Activated naive CD4-positive, alpha-beta T cell treated with anti-CD3 and anti-CD28 coated beads, Interleukin-2, amount 50 U/mL, for 72 hours (primary cell): ENCODE measurements around the gene XKR8. TPM values are rescaled to one million over a fixed set of nuclear protein-coding genes. Genes with fewer than 3 reads are reported as not detected.
"Not testable (repeated sequence)": the region's sequence is repeated elsewhere in the genome, so short reads cannot be mapped to it uniquely, and the experiment has no call there.

Experiments used
- ATAC-seq, 2 donors: fragments of 150-1000 bp; cut with Tn5 transposase; 2 replicates each; pipeline ENCODE4 v1.10.0; 2021; ENCODE audit warnings: mild to moderate bottlenecking in 2 of 2, moderate library complexity in 2 of 2
- DNase-seq, 2 donors: peaks; one replicate each; pipeline ENCODE4 v3.0.0; 2021 to 2022; ENCODE audit warnings: low spot score in 2 of 2
- H3K27ac Mint-ChIP-seq, 2 donors: one replicate each; pipeline ENCODE4 v1.8.0; 2022; ENCODE audit warnings: mild to moderate bottlenecking in 2 of 2, mixed read lengths in 2 of 2
- H3K36me3 Mint-ChIP-seq, 2 donors: one replicate each; pipeline ENCODE4 v1.8.0; 2022; ENCODE audit warnings: mixed read lengths in 2 of 2
- H3K9me3 Mint-ChIP-seq, 2 donors: one replicate each; pipeline ENCODE4 v1.8.0; 2022; ENCODE audit warnings: mixed read lengths in 2 of 2
- total RNA-seq, 2 donors: library from RNA; stranded (reverse); gene quantifications; one replicate each; pipeline ENCODE4 v1.2.3, GENCODE V29; 2022

The XKR8 gene
- total RNA-seq, 2 donors from 2014 or later: 4.6 to 4.7 TPM

- no peak overlapping the region for H3K27ac Mint-ChIP-seq
- no peak for ATAC-seq
- H3K36me3 Mint-ChIP-seq: no peaks in the 10 kb centered on the region
- DNase-seq: peak in 1 of 2 donors; percentile 11
- no peaks in the 10 kb centered on the region for H3K9me3 Mint-ChIP-seq
Measured at GRCh38 chr1:27970401-27970800, 10.6 kb downstream of the XKR8 start.

DNA sequence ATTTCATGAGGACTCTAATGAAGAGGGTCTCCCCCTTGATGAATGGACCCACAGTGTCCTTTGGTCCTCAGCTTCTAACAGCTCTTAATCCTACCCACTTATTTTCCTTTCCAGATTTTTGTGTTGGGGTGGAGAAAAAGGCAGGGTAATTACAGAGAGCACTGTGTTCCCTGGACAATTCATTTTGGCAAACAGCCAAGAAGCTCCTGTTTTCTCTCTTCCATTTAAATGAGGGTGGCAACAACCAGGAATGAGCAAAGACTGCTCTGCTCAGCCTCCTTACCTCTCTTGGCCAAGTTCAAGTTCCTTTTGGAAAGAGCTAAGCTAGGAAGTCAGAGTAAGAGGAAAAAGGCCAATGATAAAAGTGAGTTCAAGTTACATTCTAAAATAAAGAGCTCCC lies 11.9 kb downstream of the XKR8 start:
- ATAC-seq (no peak), DNase-seq (no peak)
- H3K36me3 Mint-ChIP-seq: no peaks in the 10 kb centered on the region
- no peak overlapping the region for H3K27ac Mint-ChIP-seq
- no peaks in the 10 kb centered on the region for H3K9me3 Mint-ChIP-seq

GRCh38 chr1:27972141-27972540 lies 12.4 kb downstream of the XKR8 start:
- H3K36me3 Mint-ChIP-seq: peaks cover 0 to 3% of the 10 kb centered on the region in 2 donors
- ATAC-seq (no peak), DNase-seq (peak in 1 of 2 donors; percentile 13)
- no peaks in the 10 kb centered on the region for H3K9me3 Mint-ChIP-seq
- H3K27ac Mint-ChIP-seq: no peak overlapping the region

GRCh38 chr1:27973771-27974416 lies 14.1 kb downstream of the XKR8 start:
- Mint-ChIP-seq H3K9me3 (no peaks in the 10 kb centered on the region), H3K36me3 (peaks cover 0 to 5% of the 10 kb centered on the region in 2 donors), H3K27ac (peak overlapping the region in 1 of 2 donors; percentile 23)
- DNase-seq (no peak), ATAC-seq (no peak)

GRCh38 chr1:27974417-27974781 lies 14.6 kb downstream of the XKR8 start:
- Mint-ChIP-seq H3K36me3 (peaks cover 0 to 5% of the 10 kb centered on the region in 2 donors), H3K9me3 (no peaks in the 10 kb centered on the region), H3K27ac (peak overlapping the region in 1 of 2 donors; percentile 23)
- ATAC-seq (no peak), DNase-seq (no peak)

DNA sequence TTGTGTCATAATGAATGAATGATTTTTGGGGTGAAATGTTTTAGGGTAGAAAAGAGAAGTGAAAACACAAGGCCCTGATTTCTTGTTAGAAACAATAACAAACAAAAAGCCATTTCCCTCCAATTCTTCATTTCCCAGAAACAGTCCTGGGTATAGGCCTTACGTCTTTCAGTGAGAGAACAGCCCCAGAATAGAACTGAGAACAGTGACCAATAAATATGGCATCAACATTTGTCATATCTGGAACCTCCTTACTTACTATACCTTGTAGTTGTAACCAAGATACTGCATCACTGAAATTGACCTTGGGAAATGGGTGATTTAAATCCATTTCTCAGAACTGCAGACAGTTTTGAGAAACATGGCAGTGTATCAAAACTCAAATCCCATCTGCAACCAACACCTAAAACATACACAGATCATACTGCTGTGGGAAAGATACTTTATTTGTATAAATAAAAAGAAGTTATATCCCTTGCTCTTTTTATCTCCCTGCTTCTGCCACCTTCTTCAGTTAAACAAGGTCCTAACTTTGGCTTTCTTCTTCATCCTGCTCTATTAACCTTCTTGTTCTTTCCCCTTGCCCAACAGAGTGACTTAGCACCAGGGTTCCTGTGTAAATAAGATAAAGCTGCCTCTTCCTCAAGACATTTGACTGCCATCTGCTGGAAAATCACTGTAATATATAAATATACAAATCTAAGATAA lies 19.5 kb downstream of the XKR8 start:
- peak; percentile 73 to 95 for ATAC-seq
- Mint-ChIP-seq H3K36me3 (peaks cover 0 to 5% of the 10 kb centered on the region in 2 donors), H3K9me3 (no peaks in the 10 kb centered on the region), H3K27ac (peak overlapping the region in 1 of 2 donors; percentile 65)
- no peak for DNase-seq

GRCh38 chr1:27979859-27980201 lies 20.1 kb downstream of the XKR8 start:
- ATAC-seq: peak; percentile 3 to 18
- peaks cover 0 to 5% of the 10 kb centered on the region in 2 donors for H3K36me3 Mint-ChIP-seq
- no peak for DNase-seq
- no peaks in the 10 kb centered on the region for H3K9me3 Mint-ChIP-seq
- no peak overlapping the region for H3K27ac Mint-ChIP-seq

DNA sequence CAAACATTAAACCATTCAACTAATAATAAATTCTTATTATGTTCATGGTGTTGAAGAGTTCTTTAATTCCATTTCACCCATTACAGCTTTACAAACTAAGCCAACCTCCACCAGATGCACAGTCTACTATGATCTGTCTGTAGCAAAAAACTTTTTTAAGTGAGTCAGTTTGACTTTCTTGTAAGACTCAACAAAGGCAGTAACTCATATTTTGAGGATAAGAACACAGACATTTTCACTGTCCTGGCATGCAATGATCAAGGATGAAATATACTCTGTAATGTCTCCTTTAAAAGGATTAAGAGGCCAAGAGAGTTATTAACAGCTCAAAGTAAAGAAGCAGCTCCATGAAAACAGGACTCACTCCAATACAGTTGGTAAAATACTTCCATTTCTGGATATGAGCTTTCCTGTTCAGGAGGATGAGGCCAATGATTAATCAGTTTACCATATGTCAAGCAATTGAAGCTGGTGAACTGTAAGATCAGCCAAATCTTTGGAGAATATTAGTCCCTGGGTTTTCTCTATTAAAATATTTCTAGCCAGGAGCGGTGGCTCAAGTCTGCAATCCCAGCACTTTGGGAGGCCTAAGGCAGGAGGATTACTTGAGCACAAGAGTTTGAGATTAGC lies 20.6 kb downstream of the XKR8 start:
- Mint-ChIP-seq H3K36me3 (peaks cover 0 to 5% of the 10 kb centered on the region in 2 donors), H3K27ac (peak overlapping the region; percentile 37 to 53), H3K9me3 (no peaks in the 10 kb centered on the region)
- DNase-seq (no peak), ATAC-seq (no peak)

DNA sequence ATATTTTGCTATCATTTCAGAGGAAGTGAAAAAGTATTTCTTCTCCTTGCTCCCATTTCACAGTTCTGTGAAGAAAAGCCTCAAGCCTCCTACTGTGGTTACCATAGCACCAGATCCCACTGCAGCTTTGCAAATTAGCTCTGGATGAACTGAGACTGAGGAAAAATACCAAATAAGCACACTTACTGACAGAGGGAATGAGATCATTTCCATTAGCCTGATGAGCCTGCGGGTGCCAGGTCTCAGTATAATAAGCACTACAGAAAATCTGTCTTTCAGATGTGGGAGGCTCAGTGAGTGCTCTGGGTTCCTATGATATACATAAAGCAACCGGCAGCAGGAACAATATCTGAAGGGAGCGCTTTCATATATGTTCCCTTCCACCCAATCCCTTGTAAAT lies 21.4 kb downstream of the XKR8 start:
- ATAC-seq: no peak
- Mint-ChIP-seq H3K36me3 (peaks cover 0 to 5% of the 10 kb centered on the region in 2 donors), H3K27ac (peak overlapping the region in 1 of 2 donors; percentile 37), H3K9me3 (no peaks in the 10 kb centered on the region)
- DNase-seq: no peak

DNA sequence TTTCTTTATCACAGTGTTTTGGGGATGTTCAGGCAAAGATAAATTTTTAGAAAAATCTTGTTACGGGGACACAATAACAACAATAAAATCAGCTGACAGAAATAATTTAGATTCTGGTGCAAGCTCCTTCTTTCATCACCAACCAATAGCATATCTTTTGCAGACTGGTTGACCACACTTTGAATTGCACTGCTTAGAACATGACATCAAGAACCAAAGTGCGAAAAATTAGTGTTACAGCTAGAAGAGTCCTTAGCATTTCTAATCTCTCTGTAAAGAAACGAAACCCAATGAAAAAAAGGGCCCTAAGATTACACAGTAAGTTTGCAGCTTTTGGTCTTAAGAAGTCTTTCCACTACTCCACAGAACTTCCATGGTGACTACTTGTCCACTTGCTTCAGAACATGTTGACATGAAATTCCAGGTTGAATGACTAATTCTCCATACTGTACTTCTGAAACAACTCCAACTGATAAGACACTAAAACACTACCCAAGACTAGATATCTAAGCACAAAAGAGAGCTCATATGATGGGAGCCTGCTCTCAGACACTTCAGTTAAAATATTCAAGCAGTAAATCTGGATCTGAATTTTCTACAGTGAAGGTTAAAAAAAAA lies 31.3 kb downstream of the XKR8 start:
- H3K36me3 Mint-ChIP-seq: peaks cover 18% of the 10 kb centered on the region in 2 donors
- H3K27ac Mint-ChIP-seq: peak overlapping the region in 1 of 2 donors; percentile 69

DNA sequence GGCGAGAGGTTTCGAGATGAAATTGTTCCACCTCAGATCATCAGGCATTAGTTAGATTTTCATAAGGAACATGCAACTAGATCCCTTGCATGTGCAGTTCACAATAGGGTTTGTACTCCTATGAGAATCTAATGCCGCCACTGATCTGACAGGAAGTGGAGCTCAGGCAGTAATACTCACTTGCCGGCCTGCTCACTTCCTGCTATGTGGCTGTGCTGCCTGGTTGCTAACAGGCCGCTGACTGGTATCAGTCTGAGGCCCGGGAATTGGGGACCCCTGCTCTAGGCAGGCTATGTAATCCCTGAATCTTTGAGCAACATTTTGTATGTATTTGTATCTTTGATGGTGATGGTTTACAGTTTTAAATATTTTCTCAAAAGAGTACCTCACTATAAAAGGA lies 32.5 kb downstream of the XKR8 start:
- H3K9me3 Mint-ChIP-seq: no peaks in the 10 kb centered on the region
- peaks cover 19 to 23% of the 10 kb centered on the region in 2 donors for H3K36me3 Mint-ChIP-seq
- peak overlapping the region; percentile 39 to 69 for H3K27ac Mint-ChIP-seq
- ATAC-seq (peak; percentile 72 to 95), DNase-seq (peak in 1 of 2 donors; percentile 18)

More for the DNA sequence above, 31.3 kb downstream of the XKR8 start:
- ATAC-seq (no peak), DNase-seq (no peak)
- no peaks in the 10 kb centered on the region for H3K9me3 Mint-ChIP-seq

DNA sequence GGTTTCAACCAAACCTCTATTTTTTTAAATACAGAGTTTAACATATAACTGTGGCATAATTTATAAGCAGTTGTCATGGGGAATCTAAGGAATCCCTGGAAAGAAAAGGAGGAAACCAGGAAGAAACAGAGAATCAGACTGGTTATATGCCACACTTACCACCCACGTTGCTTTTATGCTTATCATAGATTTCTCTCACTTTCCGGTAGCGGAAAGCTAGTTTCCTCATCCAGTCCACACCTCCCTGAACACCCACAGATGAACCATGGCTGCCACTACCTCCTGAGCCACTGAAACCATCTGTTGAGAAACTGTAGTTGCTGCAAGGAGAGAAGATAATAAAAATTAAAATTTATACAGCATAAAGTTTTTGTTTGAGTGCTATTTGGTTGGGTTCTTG lies 33.5 kb downstream of the XKR8 start:
- Mint-ChIP-seq H3K27ac (peak overlapping the region in 1 of 2 donors; percentile 35), H3K9me3 (no peaks in the 10 kb centered on the region), H3K36me3 (peaks cover 23 to 24% of the 10 kb centered on the region in 2 donors)
- ATAC-seq (peak in 1 of 2 donors; percentile 59), DNase-seq (no peak)

GRCh38 chr1:27994060-27994459 lies 34.3 kb downstream of the XKR8 start:
- ATAC-seq (no peak), DNase-seq (no peak)
- H3K36me3 Mint-ChIP-seq: peaks cover 23 to 24% of the 10 kb centered on the region in 2 donors
- H3K9me3 Mint-ChIP-seq: no peaks in the 10 kb centered on the region
- peak overlapping the region; percentile 35 to 37 for H3K27ac Mint-ChIP-seq

DNA sequence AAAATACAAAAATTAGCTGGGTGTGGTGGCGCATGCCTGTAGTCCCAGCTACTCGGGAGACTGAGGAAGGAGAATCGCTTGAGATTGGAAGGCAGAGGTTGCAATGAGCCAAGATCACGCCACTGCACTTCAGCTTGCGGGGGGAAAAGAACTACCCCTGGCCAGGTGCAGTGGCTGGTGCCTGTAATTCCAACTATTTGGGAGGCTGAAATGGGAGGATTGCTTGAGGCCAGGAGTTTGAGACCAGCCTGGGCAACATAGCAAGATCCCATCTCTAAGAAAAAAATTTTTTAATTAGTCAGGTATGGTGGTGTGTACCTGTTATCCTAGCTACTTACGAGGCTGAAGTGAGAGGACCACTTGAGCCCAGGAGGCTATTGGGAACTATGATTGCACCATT lies 34.8 kb downstream of the XKR8 start:
- not testable (repeated sequence) for H3K27ac Mint-ChIP-seq, DNase-seq, H3K9me3 Mint-ChIP-seq, ATAC-seq
- peaks cover 23 to 24% of the 10 kb centered on the region in 2 donors for H3K36me3 Mint-ChIP-seq

DNA sequence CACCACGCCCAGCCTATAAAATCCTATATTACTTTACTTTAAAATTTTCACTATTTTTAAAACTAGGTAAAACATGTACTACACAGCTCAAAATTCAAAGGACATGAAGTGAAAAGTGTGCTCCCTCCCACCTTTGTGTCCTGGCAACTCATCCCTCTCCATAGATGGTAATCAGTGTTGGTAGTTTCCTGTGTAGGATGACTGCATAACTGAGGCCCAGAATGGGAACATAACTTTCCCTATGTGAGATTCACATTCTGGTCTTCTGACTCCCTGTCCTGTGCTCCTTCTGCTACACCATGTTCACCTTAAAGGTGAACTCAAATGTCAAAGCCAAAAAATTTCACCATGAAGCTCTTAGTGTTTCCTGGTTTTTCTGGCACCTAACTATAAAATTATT lies 39.3 kb downstream of the XKR8 start:
- H3K36me3 Mint-ChIP-seq: peaks cover 9 to 11% of the 10 kb centered on the region in 2 donors

GRCh38 chr1:28002600-28002999 lies 42.8 kb downstream of the XKR8 start:
- DNase-seq (no peak), ATAC-seq (no peak)
- no peaks in the 10 kb centered on the region for H3K9me3 Mint-ChIP-seq
- H3K36me3 Mint-ChIP-seq: peaks cover 6 to 8% of the 10 kb centered on the region in 2 donors
- peak overlapping the region in 1 of 2 donors; percentile 29 for H3K27ac Mint-ChIP-seq

More for the DNA sequence above, 39.3 kb downstream of the XKR8 start:
- no peak for ATAC-seq
- Mint-ChIP-seq H3K9me3 (no peaks in the 10 kb centered on the region), H3K27ac (no peak overlapping the region)
- no peak for DNase-seq

DNA sequence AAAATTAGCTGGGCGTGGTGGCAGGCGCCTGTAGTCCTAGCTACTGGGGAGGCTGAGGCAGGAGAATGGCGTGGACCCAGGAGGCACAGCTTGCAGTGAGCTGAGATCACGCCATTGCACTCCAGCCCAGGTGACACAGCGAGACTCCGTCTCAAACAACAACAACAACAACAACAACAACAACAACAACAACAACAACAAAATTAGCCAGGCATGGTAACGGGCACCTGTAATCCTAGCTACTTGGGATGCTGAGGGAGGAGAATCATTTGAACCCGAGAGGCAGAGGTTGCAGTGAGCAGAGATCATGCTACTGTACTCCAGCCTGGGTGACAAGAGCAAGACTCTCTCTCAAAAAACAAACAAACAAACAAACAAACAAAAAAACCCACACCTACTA lies 43.3 kb downstream of the XKR8 start:
- not testable (repeated sequence) for H3K27ac Mint-ChIP-seq

More for the DNA sequence above, 43.3 kb downstream of the XKR8 start:
- not testable (repeated sequence) for DNase-seq, H3K9me3 Mint-ChIP-seq, H3K36me3 Mint-ChIP-seq, ATAC-seq
